Activated CD4-positive, CD25-positive, alpha-beta regulatory T cell (primary cell): ENCODE data around the gene RPS6KC1.
"Not testable (repeated sequence)": the region's sequence is repeated elsewhere in the genome, so short reads cannot be mapped to it uniquely, and the experiment has no call there.

Experiments
- DNase-seq, 4 experiments: peaks; one replicate each; lab custom pipeline; 2025; lab: John Stamatoyannopoulos, UW

Gene RPS6KC1

GRCh38 chr1:213159376-213159775, 108.3 kb downstream of the RPS6KC1 start:
- no peak for DNase-seq

- not testable (repeated sequence) for DNase-seq
These were observed 109.4 kb downstream of the RPS6KC1 start for GRCh38 chr1:213160442-213160841.

- DNase-seq, result no peak
These were observed 111.3 kb downstream of the RPS6KC1 start for GRCh38 chr1:213162338-213162737.

- DNase-seq, result no peak
These were observed 111.8 kb downstream of the RPS6KC1 start for GRCh38 chr1:213162862-213163261.

GRCh38 chr1:213163278-213163711, 112.3 kb downstream of the RPS6KC1 start:
- no peak for DNase-seq

GRCh38 chr1:213164561-213164960, 113.5 kb downstream of the RPS6KC1 start:
- no peak for DNase-seq

GRCh38 chr1:213166852-213167251, 115.8 kb downstream of the RPS6KC1 start:
- DNase-seq, result no peak

GRCh38 chr1:213171711-213172110, 120.7 kb downstream of the RPS6KC1 start:
- no peak for DNase-seq

- DNase-seq, result no peak
These were observed 125.3 kb downstream of the RPS6KC1 start for GRCh38 chr1:213176341-213176740.

GRCh38 chr1:213179784-213180183, 128.7 kb downstream of the RPS6KC1 start:
- DNase-seq, result no peak

- DNase-seq, result no peak
These were observed 129.8 kb downstream of the RPS6KC1 start for GRCh38 chr1:213180833-213181232.

GRCh38 chr1:213183036-213183672, 132.1 kb downstream of the RPS6KC1 start:
- no peak for DNase-seq

GRCh38 chr1:213186168-213186567, 135.1 kb downstream of the RPS6KC1 start:
- DNase-seq, result no peak

GRCh38 chr1:213192026-213192425, 141.0 kb downstream of the RPS6KC1 start:
- no peak for DNase-seq

GRCh38 chr1:213194383-213194782, 143.3 kb downstream of the RPS6KC1 start:
- DNase-seq, result no peak

- DNase-seq, result no peak
These were observed 143.8 kb downstream of the RPS6KC1 start for GRCh38 chr1:213194855-213195254.

- DNase-seq, result not testable (repeated sequence)
These were observed 145.4 kb downstream of the RPS6KC1 start for GRCh38 chr1:213196328-213197054.

- DNase-seq, result no peak
These were observed 149.6 kb downstream of the RPS6KC1 start for GRCh38 chr1:213200630-213201029.

- DNase-seq, result no peak
These were observed 150.5 kb downstream of the RPS6KC1 start for GRCh38 chr1:213201380-213202155.

- DNase-seq, result no peak
These were observed 160.2 kb downstream of the RPS6KC1 start for GRCh38 chr1:213211201-213211600.

- not testable (repeated sequence) for DNase-seq
These were observed 168.0 kb downstream of the RPS6KC1 start for GRCh38 chr1:213219076-213219475.

- no peak for DNase-seq
These were observed 170.2 kb downstream of the RPS6KC1 start for GRCh38 chr1:213221209-213221608.

- no peak for DNase-seq
These were observed 176.4 kb downstream of the RPS6KC1 start for GRCh38 chr1:213227458-213227857.
